Loucy (cell line): ENCODE measurements around the gene SH3YL1.

Experiments
- EZH2phosphoT487 ChIP-seq: fragments of 200-600 bp; IDR thresholded peaks from 2 replicates; pipeline ENCODE4 v1.6.1; 2018; ENCODE audit warnings: antibody characterized with exemption, mild to moderate bottlenecking, moderate library complexity, borderline replicate concordance
- TF ChIP-seq, protein P1 (sequence below): fragments of 200-600 bp; sonication (generic); conservative IDR thresholded peaks from 2 replicates; pipeline ENCODE4 v1.5.1; 2014; ENCODE audit warnings: mild to moderate bottlenecking, antibody characterized with exemption, low read length

DNA sequence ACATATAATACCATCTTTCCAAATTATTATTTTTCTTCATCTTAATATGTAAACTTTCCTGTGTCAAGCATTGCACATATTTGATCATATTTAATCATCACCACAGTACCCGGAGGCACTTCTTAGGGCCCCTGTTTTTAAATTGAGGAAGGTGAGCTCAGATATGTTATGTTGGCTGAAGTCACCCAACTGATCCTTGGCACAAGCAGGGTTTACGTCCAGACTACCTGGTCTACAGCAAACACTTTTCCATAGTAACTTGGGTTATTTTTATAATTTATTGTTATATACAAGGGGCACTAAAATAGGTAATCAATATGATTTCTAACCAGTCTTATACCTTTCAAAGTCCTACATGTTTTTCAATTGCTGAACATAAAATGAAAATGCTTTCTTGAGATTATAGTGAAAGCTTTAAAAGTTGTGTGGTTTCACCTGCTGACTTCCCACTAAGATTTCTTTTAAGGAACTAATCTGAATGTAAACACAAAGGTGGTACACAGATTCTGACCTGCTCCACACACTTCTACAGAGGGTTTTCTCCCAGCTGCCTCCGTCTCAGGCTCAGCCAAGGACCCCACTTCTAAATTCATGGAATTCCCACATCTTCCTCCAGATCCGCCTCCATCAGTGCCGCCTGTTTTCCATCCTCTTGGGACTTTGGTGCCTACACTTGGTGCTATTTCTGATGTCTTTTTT, 52.2 kb downstream of the SH3YL1 start:
- TF ChIP-seq, protein P1, sequence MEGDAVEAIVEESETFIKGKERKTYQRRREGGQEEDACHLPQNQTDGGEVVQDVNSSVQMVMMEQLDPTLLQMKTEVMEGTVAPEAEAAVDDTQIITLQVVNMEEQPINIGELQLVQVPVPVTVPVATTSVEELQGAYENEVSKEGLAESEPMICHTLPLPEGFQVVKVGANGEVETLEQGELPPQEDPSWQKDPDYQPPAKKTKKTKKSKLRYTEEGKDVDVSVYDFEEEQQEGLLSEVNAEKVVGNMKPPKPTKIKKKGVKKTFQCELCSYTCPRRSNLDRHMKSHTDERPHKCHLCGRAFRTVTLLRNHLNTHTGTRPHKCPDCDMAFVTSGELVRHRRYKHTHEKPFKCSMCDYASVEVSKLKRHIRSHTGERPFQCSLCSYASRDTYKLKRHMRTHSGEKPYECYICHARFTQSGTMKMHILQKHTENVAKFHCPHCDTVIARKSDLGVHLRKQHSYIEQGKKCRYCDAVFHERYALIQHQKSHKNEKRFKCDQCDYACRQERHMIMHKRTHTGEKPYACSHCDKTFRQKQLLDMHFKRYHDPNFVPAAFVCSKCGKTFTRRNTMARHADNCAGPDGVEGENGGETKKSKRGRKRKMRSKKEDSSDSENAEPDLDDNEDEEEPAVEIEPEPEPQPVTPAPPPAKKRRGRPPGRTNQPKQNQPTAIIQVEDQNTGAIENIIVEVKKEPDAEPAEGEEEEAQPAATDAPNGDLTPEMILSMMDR, result no peak
- no peak for TF ChIP-seq EZH2phosphoT487
